Caco-2 (cell line): ENCODE results near the gene CHMP4A. TPM values are rescaled to one million over a fixed set of nuclear protein-coding genes. Genes with fewer than 3 reads are reported as not detected.

ENCODE experiments used
- BruUV-seq: library from RNA; stranded (reverse); fragments of 400-500 nt; replicated peaks from 2 replicates; lab custom pipeline; 2021; lab: Mats Ljungman, UMichigan
- CTCF ChIA-PET: fragments of 300-600 bp; sonication (Branson Sonifier 250); formaldehyde crosslinking; loops from one replicate; lab custom pipeline; 2022; ENCODE audit warnings: antibody characterized with exemption; lab: Charles Lee
- POLR2A ChIA-PET: fragments of 300-600 bp; sonication (Branson Sonifier 250); formaldehyde crosslinking; loops from one replicate; lab custom pipeline; 2022; ENCODE audit warnings: antibody characterized with exemption; lab: Charles Lee
- DNase-seq, 2 experiments: peaks; one replicate each; pipeline versions ENCODE4 v3.0.0 to v3.0.0-alpha.2; 2020 to 2022
- H3K27me3 ChIP-seq: replicated peaks from 2 replicates; pipeline ENCODE4 v1.6.0; 2011; ENCODE audit warnings: low read length; ENCODE audit not compliant: control insufficient read depth, insufficient read depth
- H3K36me3 ChIP-seq: 2 replicates; pipeline ENCODE4 v1.5.1; 2011; ENCODE audit warnings: low read length; ENCODE audit not compliant: control insufficient read depth, insufficient read depth
- H3K4me1 ChIP-seq: fragments of 250-450 bp; sonication (Bioruptor Pico); 2 replicates; pipeline ENCODE4 v1.5.1; 2020; ENCODE audit warnings: mild to moderate bottlenecking
- H3K4me3 ChIP-seq: 2 replicates; pipeline ENCODE4 v1.5.1; 2011; ENCODE audit warnings: low read depth, mild to moderate bottlenecking, control low read depth, low read length
- H3K9me3 ChIP-seq: fragments of 250-450 bp; sonication (Bioruptor Pico); 2 replicates; pipeline ENCODE4 v1.5.1; 2020; ENCODE audit warnings: mild to moderate bottlenecking, moderate library complexity
- H3K27ac Mint-ChIP-seq: one replicate; pipeline ENCODE4 v1.8.0; 2022; ENCODE audit warnings: mixed read lengths; ENCODE audit not compliant: unreplicated experiment
- H3K27me3 Mint-ChIP-seq: one replicate; pipeline ENCODE4 v1.8.0; 2022; ENCODE audit warnings: mixed read lengths; ENCODE audit not compliant: insufficient read depth, unreplicated experiment
- H3K36me3 Mint-ChIP-seq: one replicate; pipeline ENCODE4 v1.8.0; 2022; ENCODE audit warnings: mild to moderate bottlenecking, mixed read lengths; ENCODE audit not compliant: insufficient read depth, unreplicated experiment
- H3K4me1 Mint-ChIP-seq: one replicate; pipeline ENCODE4 v1.8.0; 2022; ENCODE audit warnings: low read depth, mixed read lengths; ENCODE audit not compliant: unreplicated experiment
- H3K4me3 Mint-ChIP-seq: one replicate; pipeline ENCODE4 v1.8.0; 2022; ENCODE audit warnings: mild to moderate bottlenecking, moderate library complexity, mixed read lengths; ENCODE audit not compliant: unreplicated experiment
- H3K9me3 Mint-ChIP-seq: one replicate; pipeline ENCODE4 v1.8.0; 2022; ENCODE audit warnings: mixed read lengths; ENCODE audit not compliant: unreplicated experiment
- CTCF ChIP-seq, 2 experiments: fragments of 200-600 bp in 1 of 2; IDR thresholded peaks; 1 replicate in 1 of 2; 2 replicates in 1 of 2; pipeline versions ENCODE4 v1.5.1 to v1.8.0; 2011 to 2022; ENCODE audit warnings: antibody characterized with exemption in 1 of 2, control low read depth in 1 of 2, inconsistent platforms in 1 of 2, low read depth in 1 of 2, low read length in 1 of 2, mild to moderate bottlenecking in 1 of 2, moderate library complexity in 1 of 2; ENCODE audit not compliant: insufficient read depth in 1 of 2, severe bottlenecking in 1 of 2, unreplicated experiment in 1 of 2
- intact Hi-C: fragments of 100-400 bp; cut with micrococcal nuclease; formaldehyde crosslinking; loops from one replicate; pipeline ENCODE4 v1.10.0; 2022; ENCODE audit not compliant: unreplicated experiment
- total RNA-seq: library from RNA; stranded (reverse); gene quantifications from 2 replicates; pipeline ENCODE4 v1.2.3, GENCODE V29; 2022

Gene CHMP4A
- total RNA-seq, 1 experiment from 2014 or later = 57.7 TPM

- Histone ChIP-seq H3K4me1 (no peaks in the 10 kb centered on the region), H3K27me3 (no peaks in the 10 kb centered on the region), H3K4me3 (no peak overlapping the region), H3K36me3 (peaks cover 3% of the 10 kb centered on the region), H3K9me3 (no peaks in the 10 kb centered on the region)
- Mint-ChIP-seq H3K4me1 (peaks cover 7% of the 10 kb centered on the region), H3K4me3 (no peak overlapping the region), H3K9me3 (no peaks in the 10 kb centered on the region), H3K36me3 (peaks cover 57% of the 10 kb centered on the region), H3K27me3 (no peaks in the 10 kb centered on the region), H3K27ac (no peak overlapping the region)
- intact Hi-C loops = no loop called here
- DNase-seq = no peak
- BruUV-seq = no TSS peak
- POLR2A ChIA-PET = no interaction called here
- CTCF ChIA-PET = no interaction called here
- no peak for TF ChIP-seq CTCF (IDR thresholded peaks at IDR 0.05; ENCODE audit: insufficient read depth in 1 of 2, low read depth in 1 of 2, low read length in 1 of 2, severe bottlenecking in 1 of 2, unreplicated experiment in 1 of 2)
These were observed 30.2 kb downstream of the CHMP4A start for GRCh38 chr14:24183014-24183481.

GRCh38 chr14:24182110-24182882, 31.0 kb downstream of the CHMP4A start:
- Mint-ChIP-seq H3K36me3 (peaks cover 57% of the 10 kb centered on the region), H3K4me1 (peaks cover 4% of the 10 kb centered on the region), H3K4me3 (no peak overlapping the region), H3K27ac (no peak overlapping the region), H3K27me3 (no peaks in the 10 kb centered on the region), H3K9me3 (no peaks in the 10 kb centered on the region)
- DNase-seq = no peak
- intact Hi-C loops = no loop called here
- no peaks in the 10 kb centered on the region for H3K27me3 ChIP-seq
- no peak for TF ChIP-seq CTCF (IDR thresholded peaks at IDR 0.05; ENCODE audit: insufficient read depth in 1 of 2, low read depth in 1 of 2, low read length in 1 of 2, severe bottlenecking in 1 of 2, unreplicated experiment in 1 of 2)
- ChIA-PET POLR2A (no interaction called here), CTCF (no interaction called here)
- peaks cover 3% of the 10 kb centered on the region for H3K36me3 ChIP-seq
- H3K4me1 ChIP-seq = no peaks in the 10 kb centered on the region
- H3K9me3 ChIP-seq = no peaks in the 10 kb centered on the region
- H3K4me3 ChIP-seq = no peak overlapping the region
- BruUV-seq = no TSS peak

- no peaks in the 10 kb centered on the region for H3K27me3 ChIP-seq
- DNase-seq = no peak
- peaks cover 3% of the 10 kb centered on the region for H3K36me3 ChIP-seq
- intact Hi-C loops = no loop called here
- no peaks in the 10 kb centered on the region for H3K4me1 Mint-ChIP-seq
- peaks cover 58% of the 10 kb centered on the region for H3K36me3 Mint-ChIP-seq
- ChIA-PET POLR2A (no interaction called here), CTCF (no interaction called here)
- H3K27me3 Mint-ChIP-seq = no peaks in the 10 kb centered on the region
- BruUV-seq = no TSS peak
- no peaks in the 10 kb centered on the region for H3K4me1 ChIP-seq
- TF ChIP-seq CTCF (IDR thresholded peaks at IDR 0.05; ENCODE audit: insufficient read depth in 1 of 2, low read depth in 1 of 2, low read length in 1 of 2, severe bottlenecking in 1 of 2, unreplicated experiment in 1 of 2) = no peak
- H3K4me3 Mint-ChIP-seq = no peak overlapping the region
- H3K9me3 Mint-ChIP-seq = no peaks in the 10 kb centered on the region
- no peak overlapping the region for H3K4me3 ChIP-seq
- no peak overlapping the region for H3K27ac Mint-ChIP-seq
- no peaks in the 10 kb centered on the region for H3K9me3 ChIP-seq
These were observed 31.8 kb downstream of the CHMP4A start for GRCh38 chr14:24181371-24182077.
